HepG2 (cell line): ENCODE data around the gene IKZF5. TPM values are rescaled to one million over a fixed set of nuclear protein-coding genes. Genes with fewer than 3 reads are reported as not detected.
A peak's percentile ranks its signal among the peaks of the same experiment; 100 is the strongest.

Experiments used
- BRCA1 ChIP-seq: sonication (generic); formaldehyde crosslinking; IDR thresholded peaks from 2 replicates; pipeline ENCODE4 v1.4.0; 2020; ENCODE audit warnings: missing genetic modification reagents
- CSRNP1 ChIP-seq: sonication (generic); formaldehyde crosslinking; IDR thresholded peaks from 2 replicates; pipeline ENCODE4 v1.8.1; 2023; ENCODE audit warnings: mild to moderate bottlenecking, missing genetic modification reagents
- HOXA5 ChIP-seq: sonication (generic); formaldehyde crosslinking; IDR thresholded peaks from 2 replicates; pipeline ENCODE4 v1.4.0; 2020; ENCODE audit warnings: missing genetic modification reagents
- KLF9 ChIP-seq: IDR thresholded peaks from 2 replicates; pipeline ENCODE4 v1.6.1; 2016; ENCODE audit warnings: low read depth
- MED13 ChIP-seq: sonication (generic); formaldehyde crosslinking; IDR thresholded peaks from 2 replicates; pipeline ENCODE4 v1.5.0; 2020; ENCODE audit warnings: missing genetic modification reagents
- ONECUT2 ChIP-seq: sonication (generic); formaldehyde crosslinking; IDR thresholded peaks from 2 replicates; pipeline ENCODE4 v1.4.0; 2020; ENCODE audit warnings: missing genetic modification reagents
- PAX8 ChIP-seq: sonication (generic); formaldehyde crosslinking; IDR thresholded peaks from 2 replicates; pipeline ENCODE4 v1.8.0; 2022; ENCODE audit warnings: mild to moderate bottlenecking, missing genetic modification reagents, borderline replicate concordance
- SNAI1 ChIP-seq: sonication (generic); formaldehyde crosslinking; IDR thresholded peaks from 2 replicates; pipeline ENCODE4 v1.5.0; 2020; ENCODE audit warnings: mild to moderate bottlenecking, missing genetic modification reagents, borderline replicate concordance
- SP4 ChIP-seq: sonication (generic); formaldehyde crosslinking; IDR thresholded peaks from 2 replicates; pipeline ENCODE4 v1.8.1; 2023; ENCODE audit warnings: mild to moderate bottlenecking, missing genetic modification reagents
- ZBTB46 ChIP-seq: sonication (generic); formaldehyde crosslinking; IDR thresholded peaks from 2 replicates; pipeline ENCODE4 v1.4.0; 2020; ENCODE audit warnings: mild to moderate bottlenecking, missing genetic modification reagents, borderline replicate concordance
- ZNF10 ChIP-seq: sonication (generic); formaldehyde crosslinking; IDR thresholded peaks from 2 replicates; pipeline ENCODE4 v1.4.0; 2020; ENCODE audit warnings: mild to moderate bottlenecking, low read depth, missing genetic modification reagents, borderline replicate concordance
- ZNF205 ChIP-seq: IDR thresholded peaks from 2 replicates; pipeline ENCODE4 v1.6.1; 2018; ENCODE audit warnings: missing biosample characterization, missing genetic modification reagents
- ZNF607 ChIP-seq: sonication (generic); formaldehyde crosslinking; IDR thresholded peaks from 2 replicates; pipeline ENCODE4 v1.5.1; 2020; ENCODE audit warnings: missing genetic modification reagents, mild to moderate bottlenecking, borderline replicate concordance
- polyA plus RNA-seq, 8 experiments: library from polyadenylated mRNA; depleted of rRNA in 3 of 8; stranded (reverse) in 7 of 8; unstranded in 1 of 8; fragments of >200 nt; fragmentation: Illumina TruSeq in 4 of 8; extraction: Trizol in 4 of 8; gene quantifications; 2 replicates each; pipeline versions ENCODE4 v1.2.1 to v1.2.3, GENCODE V29; 2011 to 2016; ENCODE audit warnings: low read depth in 4 of 8, missing spikeins in 1 of 8, mixed read lengths in 1 of 8; ENCODE audit not compliant: insufficient read depth in 1 of 8
- total RNA-seq, 5 experiments: library from RNA; depleted of rRNA; stranded (reverse); fragments of >200 nt; fragmentation: Illumina TruSeq; extraction: Trizol; gene quantifications; 2 replicates each; pipeline ENCODE4 v1.2.3, GENCODE V29; 2016; ENCODE audit warnings: low read depth in 1 of 5
- TF ChIP-seq, protein P1 (sequence below): sonication (generic); formaldehyde crosslinking; IDR thresholded peaks from 2 replicates; pipeline ENCODE4 v1.4.0; 2020; ENCODE audit warnings: missing genetic modification reagents
- TF ChIP-seq, protein P2 (sequence below): sonication (generic); formaldehyde crosslinking; IDR thresholded peaks from 2 replicates; pipeline ENCODE4 v1.4.0; 2020; ENCODE audit warnings: missing genetic modification reagents, low read depth, mild to moderate bottlenecking, borderline replicate concordance
- TF ChIP-seq, protein P3 (sequence below): sonication (generic); formaldehyde crosslinking; IDR thresholded peaks from 2 replicates; pipeline ENCODE4 v1.4.0; 2020; ENCODE audit warnings: missing genetic modification reagents

Gene IKZF5
- total and polyA plus RNA-seq, 2 of the 13 experiments (the other 11 are each of a cell fraction or from before 2014, with no cell fraction given): 3.7 to 12.0 TPM

- TF ChIP-seq, protein P1, sequence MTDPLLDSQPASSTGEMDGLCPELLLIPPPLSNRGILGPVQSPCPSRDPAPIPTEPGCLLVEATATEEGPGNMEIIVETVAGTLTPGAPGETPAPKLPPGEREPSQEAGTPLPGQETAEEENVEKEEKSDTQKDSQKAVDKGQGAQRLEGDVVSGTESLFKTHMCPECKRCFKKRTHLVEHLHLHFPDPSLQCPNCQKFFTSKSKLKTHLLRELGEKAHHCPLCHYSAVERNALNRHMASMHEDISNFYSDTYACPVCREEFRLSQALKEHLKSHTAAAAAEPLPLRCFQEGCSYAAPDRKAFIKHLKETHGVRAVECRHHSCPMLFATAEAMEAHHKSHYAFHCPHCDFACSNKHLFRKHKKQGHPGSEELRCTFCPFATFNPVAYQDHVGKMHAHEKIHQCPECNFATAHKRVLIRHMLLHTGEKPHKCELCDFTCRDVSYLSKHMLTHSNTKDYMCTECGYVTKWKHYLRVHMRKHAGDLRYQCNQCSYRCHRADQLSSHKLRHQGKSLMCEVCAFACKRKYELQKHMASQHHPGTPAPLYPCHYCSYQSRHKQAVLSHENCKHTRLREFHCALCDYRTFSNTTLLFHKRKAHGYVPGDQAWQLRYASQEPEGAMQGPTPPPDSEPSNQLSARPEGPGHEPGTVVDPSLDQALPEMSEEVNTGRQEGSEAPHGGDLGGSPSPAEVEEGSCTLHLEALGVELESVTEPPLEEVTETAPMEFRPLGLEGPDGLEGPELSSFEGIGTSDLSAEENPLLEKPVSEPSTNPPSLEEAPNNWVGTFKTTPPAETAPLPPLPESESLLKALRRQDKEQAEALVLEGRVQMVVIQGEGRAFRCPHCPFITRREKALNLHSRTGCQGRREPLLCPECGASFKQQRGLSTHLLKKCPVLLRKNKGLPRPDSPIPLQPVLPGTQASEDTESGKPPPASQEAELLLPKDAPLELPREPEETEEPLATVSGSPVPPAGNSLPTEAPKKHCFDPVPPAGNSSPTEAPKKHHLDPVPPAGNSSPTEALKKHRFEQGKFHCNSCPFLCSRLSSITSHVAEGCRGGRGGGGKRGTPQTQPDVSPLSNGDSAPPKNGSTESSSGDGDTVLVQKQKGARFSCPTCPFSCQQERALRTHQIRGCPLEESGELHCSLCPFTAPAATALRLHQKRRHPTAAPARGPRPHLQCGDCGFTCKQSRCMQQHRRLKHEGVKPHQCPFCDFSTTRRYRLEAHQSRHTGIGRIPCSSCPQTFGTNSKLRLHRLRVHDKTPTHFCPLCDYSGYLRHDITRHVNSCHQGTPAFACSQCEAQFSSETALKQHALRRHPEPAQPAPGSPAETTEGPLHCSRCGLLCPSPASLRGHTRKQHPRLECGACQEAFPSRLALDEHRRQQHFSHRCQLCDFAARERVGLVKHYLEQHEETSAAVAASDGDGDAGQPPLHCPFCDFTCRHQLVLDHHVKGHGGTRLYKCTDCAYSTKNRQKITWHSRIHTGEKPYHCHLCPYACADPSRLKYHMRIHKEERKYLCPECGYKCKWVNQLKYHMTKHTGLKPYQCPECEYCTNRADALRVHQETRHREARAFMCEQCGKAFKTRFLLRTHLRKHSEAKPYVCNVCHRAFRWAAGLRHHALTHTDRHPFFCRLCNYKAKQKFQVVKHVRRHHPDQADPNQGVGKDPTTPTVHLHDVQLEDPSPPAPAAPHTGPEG (CRISPR knock-in tag): peak; percentile 65; the same call in 1 of the 2 replicates
- TF ChIP-seq ZNF10: no peak
- TF ChIP-seq ZBTB46 (CRISPR knock-in tag): no peak
- TF ChIP-seq KLF9 (CRISPR knock-in tag): no peak
- TF ChIP-seq ZNF205 (CRISPR knock-in tag): peak; percentile 12; the same call in 1 of the 2 replicates
- TF ChIP-seq BRCA1 (CRISPR knock-in tag): peak; percentile 52; the same call in 1 of the 2 replicates
- peak; percentile 73; the same call in 1 of the 2 replicates for TF ChIP-seq ZNF607 (CRISPR knock-in tag)
- TF ChIP-seq SP4 (CRISPR knock-in tag): peak; percentile 93
- TF ChIP-seq CSRNP1 (CRISPR knock-in tag): peak; percentile 45; the same call in 1 of the 2 replicates
- no peak; the same call in 1 of the 2 replicates for TF ChIP-seq MED13 (CRISPR knock-in tag)
- TF ChIP-seq PAX8 (CRISPR knock-in tag): peak; percentile 39; the same call in 1 of the 2 replicates
- TF ChIP-seq ONECUT2 (CRISPR knock-in tag): no peak
- TF ChIP-seq HOXA5: peak; percentile 62; the same call in 1 of the 2 replicates
- TF ChIP-seq SNAI1 (CRISPR knock-in tag): peak; percentile 88; the same call in 1 of the 2 replicates
- TF ChIP-seq, protein P2, sequence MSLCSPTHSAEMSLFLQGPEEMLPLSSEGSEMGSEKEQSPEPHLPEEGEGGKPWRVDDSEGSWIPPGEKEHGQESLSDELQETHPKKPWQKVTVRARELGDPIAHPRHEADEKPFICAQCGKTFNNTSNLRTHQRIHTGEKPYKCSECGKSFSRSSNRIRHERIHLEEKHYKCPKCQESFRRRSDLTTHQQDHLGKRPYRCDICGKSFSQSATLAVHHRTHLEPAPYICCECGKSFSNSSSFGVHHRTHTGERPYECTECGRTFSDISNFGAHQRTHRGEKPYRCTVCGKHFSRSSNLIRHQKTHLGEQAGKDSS (CRISPR knock-in tag): peak; percentile 69; the same call in 1 of the 2 replicates
- TF ChIP-seq, protein P3, sequence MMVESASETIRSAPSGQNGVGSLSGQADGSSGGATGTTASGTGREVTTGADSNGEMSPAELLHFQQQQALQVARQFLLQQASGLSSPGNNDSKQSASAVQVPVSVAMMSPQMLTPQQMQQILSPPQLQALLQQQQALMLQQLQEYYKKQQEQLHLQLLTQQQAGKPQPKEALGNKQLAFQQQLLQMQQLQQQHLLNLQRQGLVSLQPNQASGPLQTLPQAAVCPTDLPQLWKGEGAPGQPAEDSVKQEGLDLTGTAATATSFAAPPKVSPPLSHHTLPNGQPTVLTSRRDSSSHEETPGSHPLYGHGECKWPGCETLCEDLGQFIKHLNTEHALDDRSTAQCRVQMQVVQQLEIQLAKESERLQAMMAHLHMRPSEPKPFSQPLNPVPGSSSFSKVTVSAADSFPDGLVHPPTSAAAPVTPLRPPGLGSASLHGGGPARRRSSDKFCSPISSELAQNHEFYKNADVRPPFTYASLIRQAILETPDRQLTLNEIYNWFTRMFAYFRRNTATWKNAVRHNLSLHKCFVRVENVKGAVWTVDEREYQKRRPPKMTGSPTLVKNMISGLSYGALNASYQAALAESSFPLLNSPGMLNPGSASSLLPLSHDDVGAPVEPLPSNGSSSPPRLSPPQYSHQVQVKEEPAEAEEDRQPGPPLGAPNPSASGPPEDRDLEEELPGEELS: peak; percentile 59
Measured at GRCh38 chr10:123008355-123009104, at the start of gene IKZF5, which contains the start of gene ACADSB (continued).
